GM19397 (cell line): Measurements from ENCODE around the gene ANKRD42.

Experiments
- ATAC-seq: cut with Tn5 transposase; IDR thresholded peaks from one replicate; pipeline ENCODE4 v1.9.1; 2021; ENCODE audit warnings: mild to moderate bottlenecking, moderate library complexity; ENCODE audit not compliant: unreplicated experiment

ANKRD42 gene

GRCh38 chr11:83285771-83286528 is 92.4 kb downstream of the ANKRD42 start, which contains the start of gene CCDC90B:
Gene CCDC90B (minus strand): TSS chr11:83286367. CDS start chr11:83285972, 395 bp downstream.
- peak; percentile 88 for ATAC-seq

- no peak for ATAC-seq
These were observed 94.1 kb downstream of the ANKRD42 start for GRCh38 chr11:83287631-83288030.

GRCh38 chr11:83292709-83293456 is 99.4 kb downstream of the ANKRD42 start:
- peak; percentile 55 for ATAC-seq

GRCh38 chr11:83293457-83293774 is 99.9 kb downstream of the ANKRD42 start:
- ATAC-seq: no peak

GRCh38 chr11:83294208-83294607 is 100.7 kb downstream of the ANKRD42 start:
- ATAC-seq: no peak
